ENCODE data around the gene ZNF497.
A peak's percentile ranks its signal among the peaks of the same experiment; 100 is the strongest.

The ZNF497 gene

DNA sequence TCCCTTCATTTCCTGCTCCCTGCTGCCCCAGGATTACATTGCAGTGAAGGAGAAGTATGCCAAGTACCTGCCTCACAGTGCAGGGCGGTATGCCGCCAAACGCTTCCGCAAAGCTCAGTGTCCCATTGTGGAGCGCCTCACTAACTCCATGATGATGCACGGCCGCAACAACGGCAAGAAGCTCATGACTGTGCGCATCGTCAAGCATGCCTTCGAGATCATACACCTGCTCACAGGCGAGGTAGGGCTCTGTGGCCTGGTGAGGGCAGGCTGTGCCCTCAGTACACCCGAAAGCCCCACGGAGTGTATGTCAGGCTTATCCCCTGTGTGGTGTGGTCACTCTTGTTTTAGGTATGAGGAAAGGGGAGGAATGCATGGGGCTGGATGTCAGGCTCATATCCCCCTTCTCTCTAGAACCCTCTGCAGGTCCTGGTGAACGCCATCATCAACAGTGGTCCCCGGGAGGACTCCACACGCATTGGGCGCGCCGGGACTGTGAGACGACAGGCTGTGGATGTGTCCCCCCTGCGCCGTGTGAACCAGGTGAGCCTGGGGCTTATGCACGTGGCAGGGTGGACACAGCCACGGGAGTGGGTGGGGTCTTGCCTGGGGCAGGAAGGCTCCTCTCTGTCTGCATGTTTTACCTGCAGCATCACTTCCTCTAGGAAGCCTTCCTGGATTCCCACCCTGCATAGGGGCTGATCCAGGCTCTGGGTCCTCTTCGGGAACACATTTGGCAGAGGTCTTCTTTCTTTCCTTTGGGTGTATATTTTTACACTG is 30.6 kb upstream of the ZNF497 start:
- FAIRE-seq (no peak), DNase-seq (ENCODE audit: insufficient read length, low spot score) (no peak)
- TF ChIP-seq, protein P1, sequence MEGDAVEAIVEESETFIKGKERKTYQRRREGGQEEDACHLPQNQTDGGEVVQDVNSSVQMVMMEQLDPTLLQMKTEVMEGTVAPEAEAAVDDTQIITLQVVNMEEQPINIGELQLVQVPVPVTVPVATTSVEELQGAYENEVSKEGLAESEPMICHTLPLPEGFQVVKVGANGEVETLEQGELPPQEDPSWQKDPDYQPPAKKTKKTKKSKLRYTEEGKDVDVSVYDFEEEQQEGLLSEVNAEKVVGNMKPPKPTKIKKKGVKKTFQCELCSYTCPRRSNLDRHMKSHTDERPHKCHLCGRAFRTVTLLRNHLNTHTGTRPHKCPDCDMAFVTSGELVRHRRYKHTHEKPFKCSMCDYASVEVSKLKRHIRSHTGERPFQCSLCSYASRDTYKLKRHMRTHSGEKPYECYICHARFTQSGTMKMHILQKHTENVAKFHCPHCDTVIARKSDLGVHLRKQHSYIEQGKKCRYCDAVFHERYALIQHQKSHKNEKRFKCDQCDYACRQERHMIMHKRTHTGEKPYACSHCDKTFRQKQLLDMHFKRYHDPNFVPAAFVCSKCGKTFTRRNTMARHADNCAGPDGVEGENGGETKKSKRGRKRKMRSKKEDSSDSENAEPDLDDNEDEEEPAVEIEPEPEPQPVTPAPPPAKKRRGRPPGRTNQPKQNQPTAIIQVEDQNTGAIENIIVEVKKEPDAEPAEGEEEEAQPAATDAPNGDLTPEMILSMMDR (IDR thresholded peaks at IDR 0.05; ENCODE audit: insufficient read depth, missing control alignments), result no peak

DNA sequence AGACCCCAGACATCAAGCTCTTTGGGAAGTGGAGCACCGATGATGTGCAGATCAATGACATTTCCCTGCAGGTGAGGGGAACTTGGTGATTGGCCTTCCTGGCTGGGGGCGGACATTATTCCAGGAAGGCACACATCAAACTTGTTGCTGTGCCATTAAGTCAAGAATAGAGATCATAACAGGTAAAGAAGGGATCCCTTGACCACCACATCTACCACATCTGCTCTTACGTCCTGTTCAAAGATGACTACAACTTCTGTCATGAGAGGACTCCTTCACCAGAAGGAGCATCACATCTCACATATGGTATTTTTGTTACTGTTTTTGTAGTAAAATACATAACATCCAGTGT is 25.6 kb upstream of the ZNF497 start:
- no peak for DNase-seq (ENCODE audit: insufficient read length, low spot score)
- no peak for FAIRE-seq
- TF ChIP-seq, protein P1 (IDR thresholded peaks at IDR 0.05; ENCODE audit: insufficient read depth, missing control alignments), result no peak

DNA sequence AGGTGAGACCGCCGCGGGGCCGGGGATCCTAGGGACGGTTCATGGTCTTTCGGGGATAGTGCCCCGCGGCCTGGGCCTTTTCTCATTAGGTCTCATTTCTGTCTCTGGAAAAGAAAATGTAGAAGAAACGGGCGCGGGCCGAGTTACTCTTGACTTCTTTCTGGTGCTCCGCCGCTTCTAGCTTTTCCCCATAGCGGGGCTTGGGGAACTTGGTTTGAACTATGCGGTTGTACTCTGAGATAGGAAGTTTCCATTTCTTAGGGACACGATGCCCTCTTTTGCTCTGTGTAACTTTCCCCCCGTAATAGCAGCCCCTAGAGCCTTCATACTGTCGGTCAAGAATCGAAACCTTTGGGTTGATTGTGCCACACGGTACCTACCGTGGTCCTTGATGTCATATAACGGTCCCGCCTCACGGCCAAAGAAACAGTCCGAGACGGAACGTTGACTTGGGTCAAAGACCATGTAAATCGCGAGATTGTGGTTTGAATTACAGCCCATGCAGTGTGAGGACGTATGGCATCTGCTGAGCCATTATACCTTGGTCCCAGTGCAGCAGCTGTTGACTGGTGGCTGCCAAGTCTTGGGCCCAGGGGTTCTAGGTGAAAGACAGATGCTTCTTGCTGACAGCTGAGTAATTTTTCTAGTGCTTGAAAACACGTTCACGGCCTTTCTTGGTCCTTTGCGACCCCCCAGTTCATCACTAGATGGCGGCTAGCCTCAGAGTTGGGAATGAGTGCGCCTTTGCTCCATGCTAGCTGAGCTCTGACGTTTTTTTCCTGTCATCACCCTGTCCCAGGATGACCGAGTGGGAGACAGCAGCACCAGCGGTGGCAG is 25.0 kb upstream of the ZNF497 start:
- DNase-seq (ENCODE audit: insufficient read length, low spot score), result no peak

DNA sequence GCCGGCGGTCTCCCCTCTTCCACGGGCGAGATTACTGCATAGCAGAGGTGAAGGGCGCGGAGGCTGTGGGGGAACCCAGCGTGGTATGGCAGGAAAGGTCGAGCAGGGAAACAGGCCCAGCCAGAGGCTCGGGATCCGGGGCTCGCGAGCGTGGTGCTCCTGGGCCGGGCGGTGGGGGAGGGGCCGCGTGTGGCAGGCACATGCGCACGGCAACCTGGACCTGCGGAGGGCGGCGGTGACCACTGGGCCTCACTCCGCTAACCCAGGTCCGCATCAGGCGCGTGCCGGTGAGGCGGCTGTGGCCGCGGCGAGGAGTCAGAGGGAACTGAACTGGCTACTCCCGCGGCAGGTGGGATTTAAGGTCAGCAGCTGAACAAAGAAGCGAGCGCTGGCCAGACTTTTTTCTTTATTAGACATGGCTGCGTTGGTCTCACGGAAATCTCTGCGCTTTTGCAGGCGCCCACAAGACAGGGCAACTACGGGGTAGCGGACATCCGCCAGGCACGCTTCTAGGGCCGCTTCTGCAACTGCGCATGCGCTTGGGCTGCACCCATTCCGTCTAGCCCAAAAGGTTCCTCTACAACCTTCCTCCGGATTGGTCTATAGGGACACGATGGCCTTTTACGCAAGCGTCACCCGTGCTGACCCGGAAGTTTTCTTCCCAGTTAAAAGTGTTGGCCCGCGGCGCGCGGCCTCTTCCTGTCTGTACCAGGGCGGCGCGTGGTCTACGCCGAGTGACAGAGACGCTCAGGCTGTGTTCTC is 24.2 kb upstream of the ZNF497 start, which contains the start of gene RPS5:
Gene RPS5, plus strand, starts transcription at position 694 of the 762 bp plus-strand sequence. CDS start 869 bp downstream, outside the sequence.
- FAIRE-seq (no peak), DNase-seq (ENCODE audit: insufficient read length, low spot score) (peak; percentile 86)
- TF ChIP-seq, protein P1 (IDR thresholded peaks at IDR 0.05; ENCODE audit: insufficient read depth, missing control alignments), result no peak

More for the DNA sequence above, 25.0 kb upstream of the ZNF497 start:
- TF ChIP-seq, protein P1 (IDR thresholded peaks at IDR 0.05; ENCODE audit: insufficient read depth, missing control alignments), result no peak
- FAIRE-seq, result no peak

DNA sequence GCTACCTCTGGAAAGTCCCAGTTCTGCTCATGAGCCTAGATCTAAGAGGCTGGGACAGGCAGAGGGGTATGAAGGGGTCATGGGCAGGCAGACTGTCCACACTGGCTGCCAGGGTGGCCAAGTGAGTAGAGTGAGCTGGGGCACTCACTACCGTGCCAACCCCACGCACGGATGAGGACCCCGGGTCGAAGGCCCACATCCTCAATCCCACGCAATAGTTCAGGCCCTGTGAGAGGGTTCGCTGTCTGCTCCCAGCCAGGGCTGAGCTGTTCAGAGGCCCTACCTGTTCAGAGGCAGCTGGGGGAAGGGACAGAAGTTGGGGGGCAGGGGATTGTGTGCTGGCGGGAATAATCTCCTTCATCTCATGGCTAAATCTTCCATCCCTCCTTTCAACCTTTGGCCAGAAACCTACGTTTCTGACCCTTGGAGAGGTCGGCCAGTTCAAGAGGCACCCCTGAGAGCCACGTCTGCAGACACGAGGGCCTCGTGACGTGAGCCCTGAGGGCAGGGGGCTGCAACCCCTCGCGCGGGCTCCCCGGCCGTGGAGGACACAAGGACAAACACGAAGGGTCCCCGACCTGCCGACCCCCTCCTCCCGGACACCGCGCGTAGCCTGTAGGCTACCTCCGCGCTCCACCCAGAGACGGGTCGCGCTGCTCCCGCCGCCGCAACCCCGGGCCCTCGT is 23.5 kb upstream of the ZNF497 start:
- TF ChIP-seq, protein P1 (IDR thresholded peaks at IDR 0.05; ENCODE audit: insufficient read depth, missing control alignments), result no peak
- no peak for FAIRE-seq
- no peak for DNase-seq (ENCODE audit: insufficient read length, low spot score)

- FAIRE-seq (no peak), DNase-seq (ENCODE audit: insufficient read length, low spot score) (no peak)
- TF ChIP-seq, protein P1 (IDR thresholded peaks at IDR 0.05; ENCODE audit: insufficient read depth, missing control alignments), result no peak
Measured at GRCh38 chr19:58385313-58385890, 22.9 kb upstream of the ZNF497 start.
